GM19025 (cell line): Measurements from ENCODE around the gene TRIM47.
A peak's percentile ranks its signal among the peaks of the same experiment; 100 is the strongest.

Experiments
- ATAC-seq: cut with Tn5 transposase; IDR thresholded peaks from one replicate; pipeline ENCODE4 v1.9.1; 2021; ENCODE audit warnings: mild to moderate bottlenecking, low read depth, moderate library complexity; ENCODE audit not compliant: unreplicated experiment

TRIM47 gene

GRCh38 chr17:75909051-75909811 is 30.9 kb upstream of the TRIM47 start:
- no peak for ATAC-seq

- ATAC-seq = no peak
These were observed 29.8 kb upstream of the TRIM47 start for GRCh38 chr17:75908201-75908600.

- no peak for ATAC-seq
These were observed 27.9 kb upstream of the TRIM47 start for GRCh38 chr17:75906143-75906884.

DNA sequence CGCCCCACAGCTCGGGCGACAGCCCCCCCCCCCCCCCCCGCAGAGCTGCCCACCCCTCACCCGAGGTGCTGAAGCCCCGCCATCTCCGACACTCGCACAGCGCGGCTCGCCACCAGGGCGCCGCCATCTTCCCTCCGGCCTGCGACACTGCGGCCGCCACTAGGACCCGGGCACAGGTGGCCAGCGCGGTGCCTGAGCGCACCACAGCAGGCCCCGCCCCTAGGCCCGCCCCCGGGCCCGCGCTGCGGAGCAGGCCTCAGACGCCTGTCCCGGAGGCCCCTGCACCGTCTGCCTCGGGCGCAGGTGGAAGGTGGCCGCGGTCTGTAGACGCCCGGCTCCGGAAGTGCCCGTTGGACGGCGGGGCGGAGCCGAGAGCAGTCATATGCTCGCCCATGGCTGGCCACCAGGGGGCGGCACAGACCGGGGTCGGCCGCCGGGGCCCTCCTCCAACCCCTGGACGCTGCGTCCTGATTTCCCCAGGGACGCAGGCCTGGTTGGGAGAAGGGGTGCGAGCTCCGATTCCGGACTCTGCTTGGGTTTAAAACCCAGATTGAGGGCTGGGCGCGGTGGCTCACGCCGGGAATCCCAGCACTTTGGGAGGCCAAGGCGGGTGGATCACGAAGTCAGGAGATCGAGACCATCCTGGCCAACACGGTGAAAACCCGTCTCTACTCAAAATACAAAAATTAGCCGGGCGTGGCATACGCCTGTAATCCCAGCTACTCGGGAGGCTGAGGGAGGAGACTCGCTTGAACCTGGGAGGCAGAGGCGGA is 26.6 kb upstream of the TRIM47 start, which contains the start of gene MRPL38:
Gene MRPL38 (minus strand): TSS at position 136 of the 773 bp plus-strand sequence. CDS start 9 bp downstream, at position 127.
- ATAC-seq = peak; percentile 98

DNA sequence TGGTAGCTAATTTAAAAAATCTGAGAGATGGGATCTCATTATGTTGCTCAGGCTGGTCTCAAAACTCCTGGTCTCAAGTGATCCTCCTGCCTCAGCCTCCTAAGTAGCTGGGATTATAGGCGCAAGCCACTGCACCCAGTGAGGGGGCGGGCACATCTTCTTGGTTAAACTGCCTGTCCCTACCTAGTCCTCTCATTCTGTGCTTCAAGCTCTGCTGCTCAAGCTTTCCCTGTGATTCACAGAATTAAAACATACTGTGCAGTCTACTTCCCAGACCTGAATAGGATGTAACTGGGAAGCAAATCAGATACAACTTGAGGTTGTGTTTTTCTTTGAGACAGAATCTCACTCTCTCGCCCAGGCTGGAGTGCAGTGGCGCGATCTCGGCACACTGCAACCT is 24.0 kb upstream of the TRIM47 start:
- ATAC-seq = no peak

- no peak for ATAC-seq
These were observed 23.3 kb upstream of the TRIM47 start for GRCh38 chr17:75901727-75902126.

- no peak for ATAC-seq
These were observed 22.5 kb upstream of the TRIM47 start for GRCh38 chr17:75900691-75901533.

DNA sequence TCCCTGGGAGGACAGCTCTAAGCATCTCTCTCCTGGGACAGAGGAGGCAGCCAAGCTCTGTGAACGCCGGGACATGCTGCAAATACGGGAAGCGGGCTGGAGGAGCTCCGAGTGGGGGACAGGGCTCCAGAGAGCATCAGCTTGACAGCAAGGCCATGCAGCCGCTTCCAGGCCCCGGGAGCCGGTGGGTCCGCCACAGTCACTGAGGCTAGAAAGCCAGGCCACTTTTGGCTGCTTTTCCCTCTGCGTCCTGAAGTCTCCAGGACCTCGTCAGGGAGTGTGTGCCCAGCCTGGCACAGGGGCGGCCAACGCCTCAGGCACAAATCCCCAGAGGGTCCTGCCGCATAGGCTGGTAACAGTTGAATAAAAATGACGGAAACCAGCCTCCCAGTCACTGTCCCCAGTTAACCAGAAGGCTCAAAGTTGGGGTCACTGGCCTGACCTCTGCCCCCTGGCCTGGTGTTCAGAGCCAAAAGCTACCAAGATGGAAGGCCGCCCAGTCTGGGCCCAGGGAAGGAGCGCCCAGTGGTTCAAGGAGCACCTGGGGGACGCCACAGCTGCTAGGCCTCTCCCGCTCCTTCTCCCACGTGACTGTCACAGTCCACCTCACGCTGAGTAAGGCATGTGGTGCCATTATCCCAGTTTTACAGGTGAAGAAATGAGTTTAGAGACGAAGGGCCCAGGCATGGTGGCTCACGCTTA is 21.5 kb upstream of the TRIM47 start:
- no peak for ATAC-seq

DNA sequence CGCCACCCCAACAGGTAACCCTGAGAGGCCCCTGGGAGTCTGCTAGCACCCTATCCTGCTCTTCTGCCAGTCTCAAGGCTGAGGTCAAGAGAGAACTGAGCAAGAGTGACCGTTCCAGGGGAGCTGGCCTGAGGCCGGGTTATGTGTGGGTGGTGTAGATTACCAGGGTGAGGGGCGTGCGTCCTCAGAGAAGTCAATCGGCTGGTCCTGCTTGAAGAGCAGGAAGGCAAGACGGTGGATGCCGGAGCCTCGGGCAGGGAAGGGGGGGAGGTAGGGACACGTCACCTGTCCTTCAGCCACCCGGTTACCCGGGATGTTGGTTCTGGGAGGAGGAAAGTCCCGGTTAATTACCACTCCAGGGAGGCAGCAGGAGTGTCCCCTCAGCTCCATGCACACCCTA is 21.0 kb upstream of the TRIM47 start:
- no peak for ATAC-seq

DNA sequence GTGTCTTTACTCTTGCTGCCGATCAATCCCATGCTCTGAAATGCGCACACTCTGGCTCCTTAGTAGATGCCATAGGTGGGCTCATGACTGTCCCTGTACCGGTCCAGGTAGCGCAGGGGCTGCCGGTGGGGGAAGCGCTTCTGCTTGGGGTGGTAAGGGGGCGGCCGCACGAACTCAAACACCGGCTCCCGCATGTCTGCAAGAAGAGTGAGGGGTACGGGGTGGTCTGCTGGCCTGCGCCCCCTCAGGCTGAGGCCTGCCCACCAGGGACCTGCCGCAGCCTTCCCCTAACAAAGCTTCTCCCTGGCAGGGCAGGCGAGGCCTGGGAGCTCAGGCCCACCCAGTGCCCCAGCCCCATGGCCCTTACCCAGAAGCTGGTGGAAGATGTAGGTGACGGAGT is 20.4 kb upstream of the TRIM47 start:
- ATAC-seq = no peak

GRCh38 chr17:75898065-75898464 is 19.7 kb upstream of the TRIM47 start:
- no peak for ATAC-seq

DNA sequence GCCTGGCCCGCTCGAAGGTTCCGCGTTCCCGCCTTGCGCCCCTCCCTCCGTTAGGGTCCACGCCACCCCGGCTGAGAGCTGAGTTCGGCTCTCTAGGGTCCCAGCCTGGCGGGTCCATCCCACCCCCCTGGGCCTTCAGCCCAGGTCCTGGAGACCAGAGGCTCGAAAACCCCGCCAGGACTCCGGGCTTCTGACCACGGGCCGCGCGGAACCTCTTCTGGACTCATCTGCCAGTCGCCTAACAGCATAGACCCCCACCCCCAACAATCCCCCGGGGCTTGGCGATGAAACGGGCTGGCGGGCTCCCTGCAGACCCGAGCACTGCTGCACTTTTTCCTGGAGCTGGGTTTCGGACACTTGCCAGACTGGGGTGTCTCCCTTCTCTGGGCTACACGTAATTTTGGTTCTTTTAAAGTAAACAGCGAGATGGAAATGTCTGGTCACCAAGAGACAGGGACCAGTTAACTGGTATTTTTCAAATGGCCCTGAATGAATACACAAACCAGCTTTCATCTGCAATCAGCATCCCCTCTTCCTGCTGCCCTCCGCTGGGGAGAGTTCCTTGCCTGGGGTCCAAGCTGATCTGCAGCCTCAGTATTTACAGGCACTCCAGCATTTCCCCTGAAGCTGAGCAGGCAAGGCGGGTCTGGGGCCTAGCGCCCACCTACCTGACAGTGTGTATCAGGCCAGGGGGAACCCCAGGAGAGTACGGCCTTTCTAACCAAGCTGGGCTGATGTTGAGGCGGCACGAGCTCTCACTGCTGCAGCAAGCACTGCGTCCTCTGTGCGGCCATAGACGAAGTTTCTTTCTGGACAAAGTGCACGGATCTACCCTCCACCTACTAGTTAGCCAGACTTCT is 19.0 kb upstream of the TRIM47 start:
- ATAC-seq = no peak

GRCh38 chr17:75896415-75897159 is 18.2 kb upstream of the TRIM47 start, which contains the start of gene TRIM65:
TRIM65 (minus strand) TSS chr17:75896951; CDS start chr17:75896937, 14 bp downstream.
- ATAC-seq = peak; percentile 67

DNA sequence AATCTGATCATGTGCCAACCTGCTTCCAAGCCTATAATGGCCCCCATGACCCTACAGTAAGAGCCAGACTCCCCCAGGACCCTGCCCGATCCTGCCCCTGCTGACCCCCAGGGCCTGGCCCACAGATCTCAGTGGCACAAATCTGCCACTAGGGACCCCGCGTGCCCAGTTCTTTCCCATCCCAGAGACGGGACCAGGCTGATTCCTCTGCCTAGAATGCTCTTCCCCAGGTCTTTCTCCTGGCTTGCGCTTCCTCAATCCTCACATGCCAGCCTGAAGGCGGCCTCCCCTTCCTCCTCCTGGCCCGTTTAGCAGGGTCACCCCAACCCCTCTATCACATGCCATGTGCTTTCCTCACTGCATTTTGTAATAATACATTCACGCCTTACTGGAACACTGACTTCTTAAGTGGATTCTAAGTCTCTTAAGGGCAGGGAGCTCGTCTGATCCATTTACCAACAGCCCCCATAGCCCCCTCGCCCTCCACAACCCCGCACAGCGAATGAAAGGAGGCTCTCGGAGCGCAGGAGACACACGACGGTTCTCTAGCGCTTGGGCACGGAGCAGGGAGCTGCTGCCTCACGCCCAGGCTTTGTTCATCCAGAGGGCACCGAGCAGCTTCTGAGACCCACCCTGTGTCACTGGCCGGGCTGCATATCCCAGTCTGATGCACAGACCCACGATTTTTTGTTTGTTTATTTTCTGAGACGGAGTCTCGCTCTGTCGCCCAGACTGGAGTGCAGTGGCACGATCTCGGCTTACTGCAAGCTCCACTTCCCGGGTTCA is 17.2 kb upstream of the TRIM47 start:
- ATAC-seq = no peak

DNA sequence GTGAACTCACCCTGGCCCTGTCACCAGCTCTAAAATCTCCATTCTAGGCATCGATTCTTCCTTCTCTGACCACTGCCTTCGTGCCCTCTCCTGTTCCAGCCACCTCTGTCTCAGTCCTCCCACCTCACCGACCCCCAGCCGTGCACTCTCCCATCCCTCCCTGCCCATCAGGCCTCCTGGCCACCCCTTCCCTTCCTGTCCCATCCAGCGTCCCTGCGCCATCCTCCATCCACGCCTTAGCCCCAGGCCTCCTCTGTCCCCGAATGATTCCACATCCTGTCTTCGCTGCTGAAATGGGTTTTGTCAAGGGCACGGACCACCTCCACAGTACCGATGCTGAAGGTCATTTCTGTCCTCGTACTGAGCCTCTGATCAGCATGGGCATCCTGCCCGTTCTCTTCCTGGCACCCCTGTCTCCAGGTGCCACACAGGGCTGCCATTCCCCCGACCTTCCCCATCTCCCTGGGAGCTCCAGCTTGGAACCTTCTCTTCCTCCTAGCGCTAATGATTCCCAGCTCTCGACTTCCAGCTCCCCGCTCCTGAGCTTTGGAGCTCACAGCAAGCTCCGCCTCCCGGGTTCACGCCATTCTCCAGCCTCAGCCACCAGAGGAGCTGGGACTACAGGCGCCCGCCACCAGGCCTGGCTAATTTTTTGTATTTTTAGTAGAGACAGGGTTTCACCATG is 15.8 kb upstream of the TRIM47 start:
- no peak for ATAC-seq

DNA sequence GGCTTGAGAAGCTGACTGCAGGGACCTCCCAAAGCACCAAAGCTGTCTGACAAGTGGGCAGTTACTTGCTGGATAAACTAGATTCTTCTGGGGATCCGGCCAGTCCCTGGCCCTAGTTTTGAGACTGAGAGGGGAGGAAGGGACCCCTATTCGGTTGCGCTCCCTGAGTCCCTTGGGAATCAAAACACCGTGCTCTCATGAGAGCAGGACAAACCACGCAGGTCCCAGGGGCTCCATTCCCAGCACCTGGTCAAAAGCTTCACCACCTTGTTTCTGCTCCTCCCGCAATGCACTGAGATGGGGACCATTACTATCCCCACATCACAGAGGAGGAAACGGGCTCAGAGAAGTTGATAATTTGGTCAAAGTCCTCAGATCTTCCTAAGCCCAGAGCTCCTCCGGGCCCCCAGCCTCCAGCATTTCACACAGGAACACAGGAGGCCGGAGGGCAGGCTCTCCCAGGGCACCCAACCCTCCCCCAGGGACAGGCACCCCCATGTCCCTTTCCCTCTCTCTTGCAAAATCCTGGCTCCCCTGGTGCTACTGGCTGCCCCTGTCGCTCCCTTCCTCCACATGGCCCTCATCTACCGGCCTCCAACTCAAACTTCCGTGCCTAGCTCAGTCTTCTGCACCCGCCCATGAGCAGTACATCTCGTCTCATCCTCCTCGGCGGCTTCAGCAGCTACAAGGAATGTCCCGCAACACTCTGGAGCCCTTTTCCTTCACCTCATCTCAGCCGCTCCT is 15.1 kb upstream of the TRIM47 start:
- ATAC-seq = no peak
